ENCODE data around the gene LYST.

The LYST gene

GRCh38 chr1:235682216-235682615, 184.5 kb downstream of the LYST start:
- no peaks in the 10 kb centered on the region for H3K36me3 ChIP-seq (ENCODE audit: control insufficient read depth, low read length)

GRCh38 chr1:235679644-235680043, 187.1 kb downstream of the LYST start:
- H3K4me1 ChIP-seq (ENCODE audit: control insufficient read depth, low read length): no peaks in the 10 kb centered on the region
- H3K4me2 ChIP-seq (ENCODE audit: low read length): no peak overlapping the region
- H3K9me3 ChIP-seq (ENCODE audit: control insufficient read depth, insufficient read depth, low read length): 0 out of 2 replicates have a peak, but pooled peaks cover under 1% of the 10 kb centered on the region
- no peaks in the 10 kb centered on the region for H3F3A ChIP-seq (ENCODE audit: control insufficient read depth, insufficient read depth)
- no peaks in the 10 kb centered on the region for H4K20me1 ChIP-seq (ENCODE audit: control insufficient read depth, insufficient read depth, low read depth, low read length)
- H3K27me3 ChIP-seq (ENCODE audit: control insufficient read depth, low read length): no peaks in the 10 kb centered on the region
- TF ChIP-seq EZH2phosphoT487 (IDR thresholded peaks at IDR 0.05; ENCODE audit: borderline replicate concordance, low read length) (no peak), CTCF (IDR thresholded peaks at IDR 0.05; ENCODE audit: low read depth, low read length, poor library complexity, severe bottlenecking) (no peak)
- no peaks in the 10 kb centered on the region for H3K79me2 ChIP-seq (ENCODE audit: control insufficient read depth, low read length)
- no peak overlapping the region for H3K27ac ChIP-seq (ENCODE audit: low read depth, low read length)
- H3K9me2 ChIP-seq (replicated peaks; ENCODE audit: control insufficient read depth, low read length): no peaks in the 10 kb centered on the region
- H3K4me3 ChIP-seq (ENCODE audit: low read length): no peak overlapping the region
- H3K36me3 ChIP-seq (ENCODE audit: control insufficient read depth, low read length): no peaks in the 10 kb centered on the region

More at GRCh38 chr1:235682216-235682615, 184.5 kb downstream of the LYST start:
- Histone ChIP-seq H3K9me2 (replicated peaks; ENCODE audit: control insufficient read depth, low read length) (no peaks in the 10 kb centered on the region), H4K20me1 (ENCODE audit: control insufficient read depth, insufficient read depth, low read depth, low read length) (no peaks in the 10 kb centered on the region), H3K27me3 (ENCODE audit: control insufficient read depth, low read length) (no peaks in the 10 kb centered on the region), H3K9me3 (ENCODE audit: control insufficient read depth, insufficient read depth, low read length) (no peaks in the 10 kb centered on the region), H3F3A (ENCODE audit: control insufficient read depth, insufficient read depth) (no peaks in the 10 kb centered on the region), H3K4me1 (ENCODE audit: control insufficient read depth, low read length) (no peaks in the 10 kb centered on the region), H3K79me2 (ENCODE audit: control insufficient read depth, low read length) (no peaks in the 10 kb centered on the region), H3K4me2 (ENCODE audit: low read length) (no peak overlapping the region), H3K4me3 (ENCODE audit: low read length) (no peak overlapping the region), H3K27ac (ENCODE audit: low read depth, low read length) (no peak overlapping the region)
- no peak for TF ChIP-seq CTCF (IDR thresholded peaks at IDR 0.05; ENCODE audit: low read depth, low read length, poor library complexity, severe bottlenecking)
- TF ChIP-seq EZH2phosphoT487 (IDR thresholded peaks at IDR 0.05; ENCODE audit: borderline replicate concordance, low read length): no peak

GRCh38 chr1:235679005-235679404, 187.7 kb downstream of the LYST start:
- Histone ChIP-seq H3K4me3 (ENCODE audit: low read length) (no peak overlapping the region), H3K4me1 (ENCODE audit: control insufficient read depth, low read length) (no peaks in the 10 kb centered on the region), H3K9me2 (replicated peaks; ENCODE audit: control insufficient read depth, low read length) (no peaks in the 10 kb centered on the region), H3F3A (ENCODE audit: control insufficient read depth, insufficient read depth) (no peaks in the 10 kb centered on the region), H4K20me1 (ENCODE audit: control insufficient read depth, insufficient read depth, low read depth, low read length) (no peaks in the 10 kb centered on the region), H3K4me2 (ENCODE audit: low read length) (no peak overlapping the region), H3K79me2 (ENCODE audit: control insufficient read depth, low read length) (no peaks in the 10 kb centered on the region), H3K27ac (ENCODE audit: low read depth, low read length) (no peak overlapping the region), H3K36me3 (ENCODE audit: control insufficient read depth, low read length) (no peaks in the 10 kb centered on the region), H3K9me3 (ENCODE audit: control insufficient read depth, insufficient read depth, low read length) (0 out of 2 replicates have a peak, but pooled peaks cover 2% of the 10 kb centered on the region), H3K27me3 (ENCODE audit: control insufficient read depth, low read length) (no peaks in the 10 kb centered on the region)
- TF ChIP-seq EZH2phosphoT487 (IDR thresholded peaks at IDR 0.05; ENCODE audit: borderline replicate concordance, low read length): no peak

GRCh38 chr1:235675152-235675890, 191.4 kb downstream of the LYST start:
- H3K27ac ChIP-seq (ENCODE audit: low read depth, low read length): no peak overlapping the region
- no peaks in the 10 kb centered on the region for H3K36me3 ChIP-seq (ENCODE audit: control insufficient read depth, low read length)
- no peaks in the 10 kb centered on the region for H3K4me1 ChIP-seq (ENCODE audit: control insufficient read depth, low read length)
- TF ChIP-seq CTCF (IDR thresholded peaks at IDR 0.05; ENCODE audit: low read depth, low read length, poor library complexity, severe bottlenecking) (no peak), EZH2phosphoT487 (IDR thresholded peaks at IDR 0.05; ENCODE audit: borderline replicate concordance, low read length) (no peak)
- H3K79me2 ChIP-seq (ENCODE audit: control insufficient read depth, low read length): no peaks in the 10 kb centered on the region
- no peaks in the 10 kb centered on the region for H3K9me2 ChIP-seq (replicated peaks; ENCODE audit: control insufficient read depth, low read length)
- no peaks in the 10 kb centered on the region for H3F3A ChIP-seq (ENCODE audit: control insufficient read depth, insufficient read depth)
- H4K20me1 ChIP-seq (ENCODE audit: control insufficient read depth, insufficient read depth, low read depth, low read length): no peaks in the 10 kb centered on the region
- no peak overlapping the region for H3K4me3 ChIP-seq (ENCODE audit: low read length)
- peaks cover 10% of the 10 kb centered on the region for H3K9me3 ChIP-seq (ENCODE audit: control insufficient read depth, insufficient read depth, low read length)
- H3K27me3 ChIP-seq (ENCODE audit: control insufficient read depth, low read length): no peaks in the 10 kb centered on the region
- no peak overlapping the region for H3K4me2 ChIP-seq (ENCODE audit: low read length)

Measured in DOHH2 (cell line).